ENCODE data around the gene FOLR3. TPM values are rescaled to one million over a fixed set of nuclear protein-coding genes. Genes with fewer than 3 reads are reported as not detected.
A peak's percentile ranks its signal among the peaks of the same experiment; 100 is the strongest.

Gene FOLR3
- total RNA-seq, 1 experiment from 2014 or later, result not detected

- H4K20me1 ChIP-seq (ENCODE audit: low read length), result no peaks in the 10 kb centered on the region
- H3K4me2 ChIP-seq (ENCODE audit: low read length), result no peak within 1 kb of the TSS
- ChIA-PET POLR2A (ENCODE audit: unreplicated experiment) (no interaction called here), CTCF (interaction anchor here (0.7 kb wide), 1 partner anchor 1279 kb away, joined by 3 read pairs; no protein-coding TSS in a partner anchor)
- H2AFZ ChIP-seq (ENCODE audit: low read length), result no peak within 1 kb of the TSS
- no peaks in the 10 kb centered on the region; the same call in 1 of the 2 replicates for H3K36me3 ChIP-seq (ENCODE audit: low read depth, low read length)
- DNase-seq (no peak), ATAC-seq (no peak)
- no peak within 1 kb of the TSS for H3K9ac ChIP-seq (ENCODE audit: low read length)
- H3K9me3 ChIP-seq (ENCODE audit: low read length), result no peaks in the 10 kb centered on the region
- intact Hi-C loops (cut with micrococcal nuclease), result no loop called here
- no peaks in the 10 kb centered on the region for H3F3A ChIP-seq (ENCODE audit: low read length, unreplicated experiment)
- BruUV-seq (replicated peaks), result no TSS peak
- no peaks in the 10 kb centered on the region for H3K9me2 ChIP-seq (replicated peaks; ENCODE audit: low read length)
- peaks cover 18% of the 10 kb centered on the region for H3K4me1 ChIP-seq (ENCODE audit: insufficient read depth, low read length)
- H3K27me3 ChIP-seq (ENCODE audit: low read length), result no peaks in the 10 kb centered on the region
- TF ChIP-seq CTCF (conservative IDR thresholded peaks at IDR 0.05; ENCODE audit: low read depth, low read length) (no peak), EZH2phosphoT487 (IDR thresholded peaks at IDR 0.05; ENCODE audit: borderline replicate concordance, low read length) (no peak), EZH2 (IDR thresholded peaks at IDR 0.05; ENCODE audit: low read length, unreplicated experiment) (no peak)
- peaks cover 22% of the 10 kb centered on the region for H3K79me2 ChIP-seq (ENCODE audit: low read length)
- no peak within 1 kb of the TSS for H3K27ac ChIP-seq (ENCODE audit: low read length)
- H3K4me3 ChIP-seq (ENCODE audit: low read length), result no peak within 1 kb of the TSS
Observed at GRCh38 chr11:72105888-72106287, 29.6 kb upstream of the FOLR3 start, which contains the start of gene TOMT. Gene TOMT (plus strand): TSS chr11:72105924. CDS start chr11:72105952, 28 bp downstream.

GRCh38 chr11:72111300-72112142, 24.0 kb upstream of the FOLR3 start:
- Histone ChIP-seq H3K4me3 (ENCODE audit: low read length) (peak overlapping the region; percentile 69), H4K20me1 (ENCODE audit: low read length) (no peaks in the 10 kb centered on the region), H3K9me2 (replicated peaks; ENCODE audit: low read length) (no peaks in the 10 kb centered on the region), H3K27me3 (ENCODE audit: low read length) (no peaks in the 10 kb centered on the region), H3K36me3 (ENCODE audit: low read depth, low read length) (no peaks in the 10 kb centered on the region; the same call in 1 of the 2 replicates), H3K9ac (ENCODE audit: low read length) (peak overlapping the region; percentile 93), H3K9me3 (ENCODE audit: low read length) (no peaks in the 10 kb centered on the region), H3K4me1 (ENCODE audit: insufficient read depth, low read length) (peaks cover 17% of the 10 kb centered on the region), H3K4me2 (ENCODE audit: low read length) (peak overlapping the region; percentile 72), H3K79me2 (ENCODE audit: low read length) (no peaks in the 10 kb centered on the region), H3K27ac (ENCODE audit: low read length) (peak overlapping the region; percentile 88), H2AFZ (ENCODE audit: low read length) (peak overlapping the region; percentile 38), H3F3A (ENCODE audit: low read length, unreplicated experiment) (no peaks in the 10 kb centered on the region)
- no peak for DNase-seq
- intact Hi-C loops (cut with micrococcal nuclease), result loop anchor here (1.0 to 2.0 kb wide), 4 partner anchors 8 to 111 kb away; partner anchors contain the start of genes LAMTOR1, LRRC51 and NUMA1
- ChIA-PET CTCF (interaction anchor here (0.6 kb wide), 1 partner anchor 322 kb away, joined by 3 read pairs; no protein-coding TSS in a partner anchor), POLR2A (ENCODE audit: unreplicated experiment) (interaction anchor here (0.6 kb wide), 3 partner anchors 87 to 1059 kb away, joined by 3 to 30 read pairs (median 3); no protein-coding TSS in a partner anchor)
- TSS peak; percentile 94 for BruUV-seq (replicated peaks)
- TF ChIP-seq EZH2phosphoT487 (IDR thresholded peaks at IDR 0.05; ENCODE audit: borderline replicate concordance, low read length) (no peak), CTCF (conservative IDR thresholded peaks at IDR 0.05; ENCODE audit: low read depth, low read length) (no peak), EZH2 (IDR thresholded peaks at IDR 0.05; ENCODE audit: low read length, unreplicated experiment) (no peak)
- ATAC-seq, result no peak

Data from PC-3 (cell line).